Ascending aorta (tissue), 2 donors: ENCODE measurements around the gene SGSM2. TPM values are rescaled to one million over a fixed set of nuclear protein-coding genes. Genes with fewer than 3 reads are reported as not detected.
"Not testable (repeated sequence)": the region's sequence is repeated elsewhere in the genome, so short reads cannot be mapped to it uniquely, and the experiment has no call there.

Experiments
- DNase-seq, 2 donors: peaks; one replicate each; pipeline ENCODE4 v3.0.0-alpha.2; 2019; ENCODE audit warnings: low spot score in 2 of 2
- H3K27ac ChIP-seq, 2 donors: fragments of 200-600 bp; sonication (generic); one replicate each; pipeline ENCODE4 v1.5.1; 2016 to 2017; ENCODE audit warnings: mild to moderate bottlenecking in 1 of 2
- H3K27me3 ChIP-seq: fragments of 200-600 bp; sonication (generic); one replicate; pipeline ENCODE4 v1.5.1; 2017
- H3K36me3 ChIP-seq, 2 donors: fragments of 200-600 bp; sonication (generic); one replicate each; pipeline ENCODE4 v1.5.1; 2016
- H3K4me1 ChIP-seq, 2 donors: fragments of 200-600 bp; sonication (generic); one replicate each; pipeline ENCODE4 v1.5.1; 2016 to 2017; ENCODE audit warnings: mild to moderate bottlenecking in 1 of 2
- H3K4me3 ChIP-seq, 2 donors: fragments of 200-600 bp; sonication (generic); one replicate each; pipeline ENCODE4 v1.5.1; 2016 to 2017; ENCODE audit warnings: mild to moderate bottlenecking in 1 of 2
- H3K9me3 ChIP-seq, 2 donors: fragments of 200-600 bp; sonication (generic); one replicate each; pipeline ENCODE4 v1.5.1; 2016
- CTCF ChIP-seq, 3 experiments: fragments of 200-600 bp in 2 of 3; fragments of 450-650 bp in 1 of 3; sonication (generic) in 2 of 3; IDR thresholded peaks; one replicate each; pipeline ENCODE4 v1.5.1; 2016 to 2019; ENCODE audit warnings: antibody characterized with exemption in 3 of 3, mild to moderate bottlenecking in 1 of 3, moderate library complexity in 1 of 3
- intact Hi-C: fragments of 100-400 bp; cut with DNase I; formaldehyde crosslinking; loops from one replicate; pipeline ENCODE4 v1.15.1; 2023
- total RNA-seq: library from RNA; depleted of rRNA; stranded (reverse); fragments of >200 nt; gene quantifications from one replicate; pipeline ENCODE4 v1.1.0, GENCODE V29; 2016

SGSM2 gene
- total RNA-seq, 1 donor from 2014 or later = 127 TPM

- no peak overlapping the region for H3K4me3 ChIP-seq
- peak overlapping the region; percentile 38 to 49 for H3K27ac ChIP-seq
- H3K9me3 ChIP-seq = no peaks in the 10 kb centered on the region
- intact Hi-C loops = no loop called here
- H3K36me3 ChIP-seq = no peaks in the 10 kb centered on the region
- no peak for TF ChIP-seq CTCF (IDR thresholded peaks at IDR 0.05)
- H3K27me3 ChIP-seq = no peaks in the 10 kb centered on the region
- DNase-seq = no peak
- H3K4me1 ChIP-seq = peaks cover 0 to 11% of the 10 kb centered on the region in 2 donors
Measured at GRCh38 chr17:2309338-2310154, 27.8 kb upstream of the SGSM2 start.

- Histone ChIP-seq H3K27ac (peak overlapping the region; percentile 58 to 72), H3K27me3 (no peaks in the 10 kb centered on the region), H3K36me3 (no peaks in the 10 kb centered on the region), H3K4me3 (no peak overlapping the region), H3K9me3 (no peaks in the 10 kb centered on the region), H3K4me1 (peaks cover 0 to 10% of the 10 kb centered on the region in 2 donors)
- intact Hi-C loops = no loop called here
- DNase-seq = peak in 1 of 2 donors; percentile 81
- no peak for TF ChIP-seq CTCF (IDR thresholded peaks at IDR 0.05)
Measured at GRCh38 chr17:2312736-2313135, 24.6 kb upstream of the SGSM2 start.

- intact Hi-C loops, H3K4me1 ChIP-seq, H3K27me3 ChIP-seq, DNase-seq, H3K9me3 ChIP-seq, H3K27ac ChIP-seq, H3K4me3 ChIP-seq: not testable (repeated sequence)
- H3K36me3 ChIP-seq = peaks cover 5 to 15% of the 10 kb centered on the region in 2 donors
Measured at GRCh38 chr17:2316916-2317205, 20.4 kb upstream of the SGSM2 start.

- peaks cover 15 to 24% of the 10 kb centered on the region in 2 donors for H3K36me3 ChIP-seq
- intact Hi-C loops = no loop called here
- H3K4me1 ChIP-seq = peaks cover 0 to 4% of the 10 kb centered on the region in 2 donors
- no peak for TF ChIP-seq CTCF (IDR thresholded peaks at IDR 0.05)
- no peak overlapping the region for H3K27ac ChIP-seq
- no peak overlapping the region for H3K4me3 ChIP-seq
- H3K9me3 ChIP-seq = no peaks in the 10 kb centered on the region
- no peaks in the 10 kb centered on the region for H3K27me3 ChIP-seq
- no peak for DNase-seq
Measured at GRCh38 chr17:2317796-2318195, 19.5 kb upstream of the SGSM2 start.

GRCh38 chr17:2319051-2319450 is 18.2 kb upstream of the SGSM2 start:
- peaks cover 24 to 37% of the 10 kb centered on the region in 2 donors for H3K36me3 ChIP-seq

More at GRCh38 chr17:2319051-2319450, 18.2 kb upstream of the SGSM2 start:
- intact Hi-C loops = no loop called here
- no peak overlapping the region for H3K27ac ChIP-seq
- no peaks in the 10 kb centered on the region for H3K27me3 ChIP-seq
- no peak overlapping the region for H3K4me3 ChIP-seq
- no peaks in the 10 kb centered on the region for H3K4me1 ChIP-seq
- no peak for DNase-seq
- no peak for TF ChIP-seq CTCF (IDR thresholded peaks at IDR 0.05)
- no peaks in the 10 kb centered on the region for H3K9me3 ChIP-seq
